Activated T-cell treated with anti-CD3 and anti-CD28 coated beads, Interleukin-2, amount 50 U/mL, for 48 hours (primary cell): ENCODE data around the gene GNB1L.
"Not testable (repeated sequence)": the region's sequence is repeated elsewhere in the genome, so short reads cannot be mapped to it uniquely, and the experiment has no call there.

Experiments
- DNase-seq, 2 experiments: peaks; one replicate each; pipeline ENCODE4 v3.0.0-alpha.2; 2020

GNB1L gene

GRCh38 chr22:19791894-19792293 lies 62.8 kb downstream of the GNB1L start:
- no peak for DNase-seq

- DNase-seq: no peak
Observed at GRCh38 chr22:19791243-19791642, 63.4 kb downstream of the GNB1L start.

DNA sequence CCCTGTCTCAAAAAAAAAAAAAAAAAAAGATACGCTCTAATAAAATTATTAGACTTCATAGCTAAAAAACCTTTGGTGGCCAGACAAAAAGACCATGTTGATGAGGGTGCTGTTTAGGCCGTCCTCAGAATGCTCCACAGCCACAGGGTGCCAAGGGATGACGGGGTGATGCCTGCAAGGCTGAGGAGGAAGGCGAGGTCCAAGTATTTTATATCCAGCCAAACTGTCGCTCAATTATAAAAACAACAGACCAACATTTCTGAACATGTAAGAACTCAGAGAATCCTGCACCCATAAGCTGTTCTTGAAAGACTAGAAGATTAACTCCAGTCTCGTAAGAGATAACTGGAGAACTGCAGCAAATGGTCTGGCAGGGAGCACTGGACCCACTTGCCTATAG lies 64.8 kb downstream of the GNB1L start:
- no peak for DNase-seq

DNA sequence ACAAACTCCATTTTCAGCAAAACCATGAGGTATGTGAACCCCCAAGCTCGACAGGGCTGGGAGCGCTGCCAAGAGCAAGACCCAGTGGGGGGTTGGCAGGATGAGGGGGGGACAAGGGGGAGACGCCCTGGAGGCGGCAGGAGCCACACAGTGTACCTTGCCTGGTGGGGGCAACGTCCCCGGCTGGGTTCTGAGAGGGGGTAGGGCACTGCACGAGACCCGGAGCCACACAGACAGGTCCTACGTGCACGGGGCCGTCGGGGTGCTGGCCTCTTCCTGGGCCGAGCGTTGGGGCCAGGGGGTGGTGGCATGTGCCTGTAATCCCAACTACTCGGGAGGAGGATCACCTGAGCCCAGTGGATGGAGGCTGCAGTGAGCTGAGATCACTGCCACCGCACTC lies 65.3 kb downstream of the GNB1L start:
- no peak for DNase-seq

- no peak for DNase-seq
Observed at GRCh38 chr22:19788661-19789225, 65.9 kb downstream of the GNB1L start.

- no peak for DNase-seq
Observed at GRCh38 chr22:19787849-19788141, 66.9 kb downstream of the GNB1L start.

- DNase-seq: no peak
Observed at GRCh38 chr22:19786959-19787848, 67.5 kb downstream of the GNB1L start.

DNA sequence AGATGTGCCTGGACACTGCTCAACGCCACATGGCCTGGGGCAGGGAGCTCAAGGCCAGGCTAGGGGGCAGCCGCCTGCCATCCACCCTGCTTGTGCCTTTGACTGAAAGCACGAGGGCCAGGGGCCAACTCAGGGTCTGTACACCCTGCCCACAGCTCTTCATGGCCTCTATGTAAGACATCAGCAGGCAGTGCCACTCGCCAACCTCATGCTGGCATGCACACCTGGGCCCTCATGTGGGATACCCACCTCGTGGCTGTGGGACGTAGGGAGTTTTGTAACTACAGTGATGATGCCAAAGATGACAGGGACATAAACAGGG lies 68.4 kb downstream of the GNB1L start:
- no peak for DNase-seq

DNA sequence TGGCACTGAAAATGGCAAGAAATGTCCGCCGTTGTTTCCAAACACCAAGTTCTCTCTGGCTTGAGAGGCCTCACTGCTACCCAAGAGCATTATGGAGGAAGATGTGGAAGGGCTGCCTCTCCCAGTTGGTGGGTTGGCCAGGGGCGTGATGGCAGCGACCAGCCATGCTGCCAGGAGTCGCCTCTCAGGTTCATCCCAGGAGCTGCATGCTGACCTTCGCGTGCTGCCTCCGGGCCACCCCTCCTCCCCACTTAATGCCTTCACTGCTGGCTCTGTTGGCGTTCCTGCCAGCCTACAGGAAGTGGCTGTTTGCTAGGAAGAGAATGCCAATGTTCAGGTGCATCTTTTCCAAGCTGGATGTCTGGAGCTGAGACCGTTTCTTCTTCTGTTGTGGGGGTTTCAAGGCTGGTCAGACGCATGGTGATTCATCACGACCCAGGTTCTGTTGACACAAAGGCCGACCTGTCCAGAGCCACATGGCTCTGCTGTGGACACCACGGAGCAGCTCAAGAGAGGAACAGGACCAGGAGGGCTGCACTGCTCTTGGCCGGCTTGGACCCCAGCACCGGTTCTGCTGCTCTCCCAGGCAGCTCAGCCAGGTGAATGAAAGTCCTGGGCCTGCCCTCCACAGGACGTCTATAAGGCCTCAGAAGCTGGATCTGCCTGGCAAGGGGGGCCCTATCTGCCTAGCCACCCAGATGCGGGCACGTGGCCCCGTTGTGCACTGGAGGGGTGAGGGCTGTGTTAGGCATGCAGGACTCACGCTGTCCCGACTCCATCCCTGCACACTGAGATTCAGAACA lies 69.0 kb downstream of the GNB1L start:
- no peak for DNase-seq

- no peak for DNase-seq
Observed at GRCh38 chr22:19784384-19785175, 70.1 kb downstream of the GNB1L start.

GRCh38 chr22:19783586-19784383 lies 70.9 kb downstream of the GNB1L start:
- no peak for DNase-seq

DNA sequence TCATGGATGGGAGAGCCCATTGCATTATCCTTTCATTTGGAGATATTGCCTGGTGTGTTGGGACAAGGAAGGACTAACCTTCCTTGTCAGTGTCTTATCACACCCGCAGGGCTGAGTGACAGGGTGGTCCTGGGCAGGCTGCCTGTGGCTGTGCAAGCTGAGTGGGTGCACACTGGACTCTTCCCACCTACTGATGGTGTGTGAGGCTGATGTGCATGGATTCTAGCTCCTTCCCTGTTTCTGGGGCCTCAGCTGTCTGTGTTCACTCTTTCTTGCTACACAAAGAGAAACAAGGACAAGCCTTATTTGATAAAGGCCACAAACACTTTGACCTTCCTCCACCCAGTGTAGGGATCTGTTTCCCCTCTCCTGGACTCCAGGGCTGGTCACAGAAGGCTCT lies 72.1 kb downstream of the GNB1L start:
- DNase-seq: no peak

- DNase-seq: no peak
Observed at GRCh38 chr22:19779685-19780268, 74.9 kb downstream of the GNB1L start.

DNA sequence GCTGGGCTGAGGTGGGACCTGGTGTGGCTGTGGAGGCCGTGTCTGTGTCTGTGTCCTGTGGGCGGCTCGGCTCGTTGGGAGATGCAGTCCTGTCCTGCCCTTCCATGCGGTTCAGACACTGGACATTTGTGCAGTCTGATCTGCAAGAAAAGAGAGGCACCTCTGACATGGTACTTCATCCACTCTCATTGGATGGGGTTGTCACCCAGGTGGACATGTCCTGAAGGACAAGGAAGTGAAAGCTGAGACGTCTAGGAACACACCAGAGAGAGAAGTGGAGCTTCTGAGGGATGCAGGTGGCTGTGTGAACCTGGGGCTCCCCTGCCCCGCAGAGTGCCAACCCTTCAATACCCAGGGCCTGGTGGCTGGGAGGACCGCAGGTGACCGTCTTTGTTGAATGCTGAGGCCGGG lies 75.7 kb downstream of the GNB1L start:
- no peak for DNase-seq

DNA sequence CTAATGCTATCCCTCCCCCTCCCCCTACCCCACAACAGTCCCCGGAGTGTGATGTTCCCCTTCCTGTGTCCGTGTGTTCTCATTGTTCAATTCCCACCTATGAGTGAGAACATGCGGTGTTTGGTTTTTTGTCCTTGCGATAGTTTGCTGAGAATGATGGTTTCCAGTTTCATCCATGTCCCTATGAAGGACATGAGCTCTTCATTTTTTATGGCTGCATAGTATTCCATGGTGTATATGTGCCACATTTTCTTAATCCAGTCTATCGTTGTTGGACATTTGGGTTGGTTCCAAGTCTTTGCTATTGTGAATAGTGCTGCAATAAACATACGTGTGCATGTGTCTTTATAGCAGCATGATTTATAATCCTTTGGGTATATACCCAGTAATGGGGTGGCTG lies 77.5 kb downstream of the GNB1L start:
- DNase-seq: not testable (repeated sequence)

DNA sequence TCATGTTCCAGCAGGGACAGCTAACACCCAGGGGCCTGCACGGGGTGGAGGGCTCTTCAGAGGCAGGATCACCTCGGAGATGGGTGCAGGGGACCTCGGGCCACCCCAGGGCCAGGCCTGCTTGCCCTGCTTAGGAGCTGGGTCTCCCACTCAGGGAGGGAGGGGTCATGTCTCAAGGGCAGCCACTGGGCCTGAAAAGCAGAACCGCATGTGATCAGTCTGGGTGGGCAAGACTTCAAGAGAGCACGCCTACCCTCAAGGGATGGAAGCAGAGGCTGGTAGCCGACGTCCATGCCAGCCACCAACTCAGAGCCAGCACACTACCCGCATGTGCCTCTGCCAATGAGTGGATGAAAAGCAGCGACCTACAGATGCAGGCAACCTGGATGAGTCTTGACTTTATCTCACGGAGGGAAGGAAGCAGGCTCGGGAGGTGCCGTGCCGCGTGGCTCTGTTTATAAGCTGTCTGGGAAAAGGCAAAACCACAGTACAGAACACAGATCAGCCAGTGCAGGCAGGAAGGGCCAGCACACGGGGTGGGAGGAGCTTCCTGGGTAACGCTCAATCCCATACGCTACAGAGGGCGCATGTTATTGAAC lies 78.1 kb downstream of the GNB1L start:
- DNase-seq: no peak

DNA sequence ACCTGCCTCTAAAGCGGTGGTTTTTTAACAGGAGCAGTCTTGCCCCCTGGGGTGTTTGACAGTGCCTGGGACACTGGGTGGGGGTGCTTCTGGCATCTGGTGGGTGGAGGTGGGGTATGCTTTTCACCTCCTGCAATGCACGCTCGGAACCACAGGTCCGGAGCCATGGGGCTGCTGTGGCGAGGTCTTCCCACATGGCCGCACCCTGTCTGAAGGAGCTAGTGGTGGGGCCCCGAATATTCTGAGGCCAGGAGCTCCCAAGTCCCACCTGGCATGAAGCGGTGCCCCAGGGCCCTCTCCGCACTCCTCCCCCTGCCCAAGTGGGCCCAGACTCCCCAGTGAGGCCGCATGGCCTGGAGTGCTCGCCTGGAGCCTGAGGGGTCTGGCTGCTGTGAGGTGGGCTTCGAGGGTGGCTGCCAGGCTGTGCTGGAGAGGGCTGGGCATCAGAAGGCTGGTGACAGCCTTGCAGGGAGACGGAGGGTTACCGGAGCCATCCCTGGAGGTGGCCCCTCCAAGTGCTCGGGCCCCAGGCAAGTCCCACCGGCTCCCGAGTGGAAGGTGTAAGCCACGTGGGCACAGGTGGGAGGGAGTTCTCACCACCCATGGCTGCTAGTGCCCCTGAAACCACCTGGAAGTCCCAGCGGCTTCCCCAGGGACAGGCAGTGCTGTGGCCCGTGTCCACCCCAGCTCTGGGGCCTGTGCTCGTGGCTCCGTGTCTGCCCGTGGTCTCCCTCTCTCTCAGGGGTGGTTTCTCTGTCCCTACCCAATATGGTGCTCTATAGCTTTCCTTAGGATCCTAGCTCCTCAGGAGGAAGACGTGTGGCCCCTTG lies 79.0 kb downstream of the GNB1L start:
- no peak for DNase-seq

DNA sequence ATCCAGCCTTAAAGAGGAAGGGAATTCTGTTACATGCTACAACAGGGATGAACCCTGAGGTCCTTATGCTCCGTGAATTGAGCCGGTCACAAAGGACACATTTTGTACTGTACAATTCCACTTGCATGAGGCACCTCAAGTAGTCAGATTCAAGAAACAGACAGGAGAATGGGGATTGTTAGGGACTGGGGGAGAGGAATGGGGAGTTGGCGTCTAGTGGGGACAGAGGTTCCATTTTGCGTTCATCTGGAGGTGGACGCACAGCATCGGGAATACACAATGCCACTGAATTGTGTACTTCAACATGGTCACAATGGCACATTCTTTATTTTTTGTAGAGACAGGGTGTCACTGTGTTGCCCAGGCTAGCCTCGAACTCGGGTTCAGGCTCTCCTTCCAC lies 80.0 kb downstream of the GNB1L start:
- no peak for DNase-seq

GRCh38 chr22:19773470-19774040 lies 81.1 kb downstream of the GNB1L start:
- no peak for DNase-seq
